B cell (primary cell): Measurements from ENCODE around the gene CLEC2A. TPM values are rescaled to one million over a fixed set of nuclear protein-coding genes. Genes with fewer than 3 reads are reported as not detected.

ENCODE experiments used
- ATAC-seq: fragments of 200-7000 bp; cut with Tn5 transposase; one replicate; pipeline ENCODE4 v1.10.0; 2021; ENCODE audit warnings: low read depth, mild to moderate bottlenecking, moderate number of reproducible peaks, moderate library complexity
- CTCF ChIA-PET: fragments of 350-600 bp; sonication (Branson Sonifier 250); formaldehyde crosslinking; loops from one replicate; lab custom pipeline; 2021; ENCODE audit warnings: antibody characterized with exemption, inconsistent platforms; lab: Charles Lee
- POLR2A ChIA-PET: fragments of 350-600 bp; sonication (Branson Sonifier 250); formaldehyde crosslinking; loops from one replicate; lab custom pipeline; 2021; ENCODE audit warnings: antibody characterized with exemption; lab: Charles Lee
- DNase-seq: peaks from one replicate; pipeline ENCODE4 v3.0.0; 2013
- H2AFZ ChIP-seq: 2 replicates; pipeline ENCODE4 v1.6.1; 2012; ENCODE audit warnings: mild to moderate bottlenecking, low read depth, low read length; ENCODE audit not compliant: insufficient read depth, poor library complexity, severe bottlenecking
- H3K27ac ChIP-seq, 2 donors: 1 replicate in 1 of 2; 2 replicates in 1 of 2; pipeline ENCODE4 v1.5.1; 2012 to 2013; ENCODE audit warnings: low read length in 2 of 2, mild to moderate bottlenecking in 2 of 2, moderate library complexity in 1 of 2
- H3K27me3 ChIP-seq, 4 experiments: fragments of 200-600 bp in 1 of 4; sonication (generic) in 1 of 4; replicated peaks in 1 of 4; 1 replicate in 2 of 4; 2 replicates in 2 of 4; pipeline versions ENCODE4 v1.6.1 to v1.7.0; 2013 to 2016; ENCODE audit warnings: low read length in 3 of 4, mild to moderate bottlenecking in 2 of 4, mixed read lengths in 1 of 4, moderate library complexity in 1 of 4; ENCODE audit not compliant: insufficient read depth in 4 of 4, control insufficient read depth in 3 of 4; ENCODE audit errors: control extremely low read depth in 1 of 4
- H3K36me3 ChIP-seq, 2 experiments: replicated peaks in 1 of 2; 1 replicate in 1 of 2; 2 replicates in 1 of 2; pipeline versions ENCODE4 v1.6.1 to v1.7.1; 2013; ENCODE audit warnings: low read length in 1 of 2; ENCODE audit not compliant: insufficient read depth in 2 of 2, control insufficient read depth in 1 of 2; ENCODE audit errors: control extremely low read depth in 1 of 2, extremely low read depth in 1 of 2
- H3K4me1 ChIP-seq, 2 donors: fragments of 200-600 bp in 1 of 2; sonication (generic) in 1 of 2; 1 replicate in 1 of 2; 2 replicates in 1 of 2; pipeline versions ENCODE4 v1.5.1 to v1.6.1; 2013 to 2017; ENCODE audit warnings: low read length in 2 of 2; ENCODE audit not compliant: control insufficient read depth in 2 of 2, insufficient read depth in 2 of 2
- H3K4me2 ChIP-seq: replicated peaks from 2 replicates; pipeline ENCODE3; 2012; ENCODE audit warnings: mild to moderate bottlenecking, low read depth, low read length; ENCODE audit not compliant: poor library complexity, severe bottlenecking
- H3K4me3 ChIP-seq, 5 experiments: fragments of 200-600 bp in 1 of 5; sonication (generic) in 1 of 5; 1 replicate in 3 of 5; 2 replicates in 2 of 5; pipeline versions ENCODE4 v1.5.1 to v1.7.0; 2011 to 2016; ENCODE audit warnings: low read length in 4 of 5, mild to moderate bottlenecking in 4 of 5, low read depth in 2 of 5, control low read depth in 1 of 5, moderate library complexity in 1 of 5; ENCODE audit not compliant: insufficient read depth in 1 of 5; ENCODE audit errors: control extremely low read depth in 1 of 5, extremely low read depth in 1 of 5
- H3K79me2 ChIP-seq: fragments of 200-600 bp; sonication (generic); one replicate; pipeline ENCODE4 v1.6.0; 2016; ENCODE audit warnings: low read length; ENCODE audit not compliant: control insufficient read depth, insufficient read depth
- H3K9ac ChIP-seq: fragments of 200-600 bp; sonication (generic); 2 replicates; pipeline ENCODE4 v1.6.1; 2017; ENCODE audit warnings: mild to moderate bottlenecking, low read length, moderate library complexity
- H3K9me3 ChIP-seq, 3 donors: one replicate each; pipeline versions ENCODE4 v1.6.1 to v1.7.1; 2013; ENCODE audit warnings: low read length in 2 of 3; ENCODE audit not compliant: control insufficient read depth in 2 of 3, insufficient read depth in 1 of 3; ENCODE audit errors: control extremely low read depth in 1 of 3
- H4K20me1 ChIP-seq: 2 replicates; pipeline ENCODE4 v1.6.0; 2012; ENCODE audit warnings: mild to moderate bottlenecking, low read length; ENCODE audit not compliant: insufficient read depth, control insufficient read depth, poor library complexity, severe bottlenecking
- H3K27ac Mint-ChIP-seq: one replicate; pipeline ENCODE4 v1.8.0; 2021; ENCODE audit warnings: mixed read lengths
- H3K27me3 Mint-ChIP-seq: one replicate; pipeline ENCODE4 v1.8.0; 2021; ENCODE audit warnings: mixed read lengths
- H3K4me1 Mint-ChIP-seq: one replicate; pipeline ENCODE4 v1.8.0; 2021; ENCODE audit warnings: mixed read lengths
- H3K4me3 Mint-ChIP-seq: one replicate; pipeline ENCODE4 v1.8.0; 2021; ENCODE audit warnings: mixed read lengths
- H3K9me3 Mint-ChIP-seq: one replicate; pipeline ENCODE4 v1.8.0; 2022; ENCODE audit warnings: mixed read lengths; ENCODE audit not compliant: insufficient read depth
- CTCF ChIP-seq: fragments of 200-600 bp; IDR thresholded peaks from one replicate; pipeline ENCODE4 v1.8.0; 2022; ENCODE audit warnings: antibody characterized with exemption, mild to moderate bottlenecking
- EZH2 ChIP-seq: IDR thresholded peaks from 2 replicates; pipeline ENCODE4 v1.6.1; 2012; ENCODE audit warnings: borderline replicate concordance, low read depth, mild to moderate bottlenecking, moderate library complexity, low read length; ENCODE audit not compliant: insufficient read depth, poor library complexity, severe bottlenecking
- WGBS: methylation state at CpG from one replicate; pipeline ENCODE4 v1.1.5; 2013; ENCODE audit warnings: missing lambda C conversion rate; ENCODE audit not compliant: insufficient coverage; 5-methylcytosine and 5-hydroxymethylcytosine counted together
- intact Hi-C: fragments of 100-400 bp; cut with micrococcal nuclease; formaldehyde crosslinking; loops from one replicate; pipeline ENCODE4 v1.10.0; 2022
- polyA plus RNA-seq: library from polyadenylated mRNA; depleted of rRNA; stranded (reverse); fragments of >200 nt; gene quantifications from 2 replicates; pipeline ENCODE4 v1.2.3, GENCODE V29; 2012
- total RNA-seq, 2 donors: library from RNA; stranded (reverse); fragments of 120-200 nt in 1 of 2; gene quantifications; 1 replicate in 1 of 2; 2 replicates in 1 of 2; pipeline versions ENCODE4 v1.2.3 to v1.2.4, GENCODE V29; 2013 to 2022

CLEC2A gene
- total and polyA plus RNA-seq, 2 donors (not counting 1 experiment from before 2014, with no cell fraction given): not detected

GRCh38 chr12:9908350-9908749 is 23.8 kb downstream of the CLEC2A start:
- no peak overlapping the region for H3K4me3 ChIP-seq
- intact Hi-C loops: no loop called here
- no peaks in the 10 kb centered on the region for H4K20me1 ChIP-seq
- TF ChIP-seq EZH2: no peak
- no peak for TF ChIP-seq CTCF
- peaks cover 2 to 31% (median 27%) of the 10 kb centered on the region in 3 donors for H3K9me3 ChIP-seq
- H3K27ac Mint-ChIP-seq: no peak overlapping the region
- no peaks in the 10 kb centered on the region for H3K36me3 ChIP-seq
- no peak overlapping the region for H3K4me2 ChIP-seq
- peaks cover 0 to 2% (median 0%) of the 10 kb centered on the region in 4 experiments for H3K27me3 ChIP-seq
- no CpG with 5 or more reads among the region's 4 CpGs for WGBS
- peaks cover 8% of the 10 kb centered on the region for H3K4me1 Mint-ChIP-seq
- CTCF ChIA-PET: interaction anchor here (1.4 to 2.2 kb wide), 3 partner anchors 91 to 159 kb away, joined by 4 to 8 read pairs (median 5); no protein-coding TSS in a partner anchor
- no peak overlapping the region for H2AFZ ChIP-seq
- peaks cover 3 to 4% of the 10 kb centered on the region in 2 donors for H3K4me1 ChIP-seq
- DNase-seq (no peak), ATAC-seq (no peak)
- no peak overlapping the region for H3K27ac ChIP-seq
- H3K27me3 Mint-ChIP-seq: peaks cover 11% of the 10 kb centered on the region
- H3K79me2 ChIP-seq: no peaks in the 10 kb centered on the region
- POLR2A ChIA-PET: no interaction called here
- peaks cover 8% of the 10 kb centered on the region for H3K9me3 Mint-ChIP-seq
- no peak overlapping the region for H3K9ac ChIP-seq
- H3K4me3 Mint-ChIP-seq: no peak overlapping the region

DNA sequence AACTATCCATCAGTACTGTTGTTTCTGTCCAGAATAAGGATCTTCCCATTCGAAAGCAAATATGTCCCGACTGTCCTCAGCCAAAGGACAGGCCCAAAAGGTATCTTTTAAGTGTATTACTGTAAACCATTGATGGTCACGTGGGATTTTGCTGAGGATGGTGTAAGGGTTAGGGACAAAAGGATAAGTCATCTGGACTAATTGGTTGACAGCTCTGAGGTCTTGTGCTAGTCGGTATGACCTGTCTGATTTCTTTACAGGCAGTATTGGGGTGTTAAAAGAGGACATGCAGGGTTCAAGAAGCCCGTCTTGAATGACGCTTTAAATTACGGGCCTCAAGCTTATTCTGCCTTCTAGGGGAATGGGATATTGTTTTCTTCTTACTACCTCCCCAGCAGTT is 24.4 kb downstream of the CLEC2A start:
- H3K79me2 ChIP-seq: no peaks in the 10 kb centered on the region
- CTCF ChIA-PET: interaction anchor here (0.8 to 2.2 kb wide), 4 partner anchors 14 to 158 kb away, joined by 3 to 8 read pairs (median 4); no protein-coding TSS in a partner anchor
- H3K36me3 ChIP-seq: no peaks in the 10 kb centered on the region
- H3K27ac ChIP-seq: no peak overlapping the region
- TF ChIP-seq CTCF: no peak
- no peak for TF ChIP-seq EZH2
- no peak overlapping the region for H2AFZ ChIP-seq
- H4K20me1 ChIP-seq: no peaks in the 10 kb centered on the region
- Mint-ChIP-seq H3K4me1 (peaks cover 8% of the 10 kb centered on the region), H3K27ac (no peak overlapping the region), H3K4me3 (no peak overlapping the region), H3K27me3 (peaks cover 9% of the 10 kb centered on the region), H3K9me3 (peaks cover 13% of the 10 kb centered on the region)
- POLR2A ChIA-PET: no interaction called here
- 94% methylated on average over 4 of the region's 7 CpGs for WGBS
- no peak overlapping the region for H3K9ac ChIP-seq
- no peak overlapping the region for H3K4me3 ChIP-seq
- peaks cover 3 to 4% of the 10 kb centered on the region in 2 donors for H3K4me1 ChIP-seq
- ATAC-seq: no peak
- H3K9me3 ChIP-seq: peaks cover 2 to 32% (median 30%) of the 10 kb centered on the region in 3 donors
- H3K27me3 ChIP-seq: peaks cover 0 to 2% (median 0%) of the 10 kb centered on the region in 4 experiments
- no peak for DNase-seq
- H3K4me2 ChIP-seq: no peak overlapping the region
- intact Hi-C loops: no loop called here
